ES-I3 (cell line): ENCODE results near the gene KIF21B.

Experiments
- H3K36me3 ChIP-seq: 2 replicates; pipeline ENCODE4 v1.6.1; 2013; ENCODE audit warnings: mild to moderate bottlenecking, low read length, control low read depth, moderate library complexity; ENCODE audit not compliant: insufficient read depth
- H3K4me1 ChIP-seq: 2 replicates; pipeline ENCODE4 v1.6.1; 2013; ENCODE audit warnings: mild to moderate bottlenecking, control low read depth, low read length; ENCODE audit not compliant: insufficient read depth
- H3K9ac ChIP-seq: 2 replicates; pipeline ENCODE4 v1.6.1; 2013; ENCODE audit warnings: low read depth, mild to moderate bottlenecking, low read length, moderate library complexity
- H3K9me3 ChIP-seq: 2 replicates; pipeline ENCODE4 v1.6.1; 2013; ENCODE audit warnings: mild to moderate bottlenecking, low read length, moderate library complexity; ENCODE audit not compliant: control insufficient read depth, insufficient read depth

KIF21B gene

GRCh38 chr1:201023517-201023902 lies at the start of gene KIF21B:
TSS of gene KIF21B (minus strand) at chr1:201023714. CDS start at chr1:201023383, 331 bp downstream.
- peak within 1 kb of the TSS; percentile 64; the same call in 1 of the 2 replicates for H3K9ac ChIP-seq
- peaks cover 30% of the 10 kb centered on the region for H3K4me1 ChIP-seq
- H3K9me3 ChIP-seq = no peaks in the 10 kb centered on the region
- H3K36me3 ChIP-seq = no peaks in the 10 kb centered on the region

DNA sequence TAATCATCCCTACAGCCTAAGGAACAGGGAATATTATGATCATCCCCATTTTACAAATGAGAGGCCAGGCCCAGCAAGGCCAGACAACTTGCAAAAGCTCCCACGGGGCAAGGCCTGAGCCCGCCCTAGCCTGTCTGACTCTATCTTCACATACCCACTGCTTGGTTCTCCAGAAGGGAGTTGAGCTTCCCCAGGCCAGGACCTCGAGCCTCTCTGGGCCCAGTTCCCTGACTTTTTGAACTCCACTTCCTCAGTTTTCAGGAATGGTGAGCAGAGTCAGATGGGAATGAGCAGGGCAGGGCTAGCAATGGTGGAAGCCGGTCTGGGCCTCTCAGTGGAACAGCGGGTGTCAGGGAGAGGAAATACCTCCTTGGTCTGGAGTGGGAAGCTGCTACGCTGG lies 49.4 kb upstream of the KIF21B start:
- Histone ChIP-seq H3K9ac (no peak overlapping the region), H3K9me3 (no peaks in the 10 kb centered on the region), H3K36me3 (no peaks in the 10 kb centered on the region), H3K4me1 (no peaks in the 10 kb centered on the region)

DNA sequence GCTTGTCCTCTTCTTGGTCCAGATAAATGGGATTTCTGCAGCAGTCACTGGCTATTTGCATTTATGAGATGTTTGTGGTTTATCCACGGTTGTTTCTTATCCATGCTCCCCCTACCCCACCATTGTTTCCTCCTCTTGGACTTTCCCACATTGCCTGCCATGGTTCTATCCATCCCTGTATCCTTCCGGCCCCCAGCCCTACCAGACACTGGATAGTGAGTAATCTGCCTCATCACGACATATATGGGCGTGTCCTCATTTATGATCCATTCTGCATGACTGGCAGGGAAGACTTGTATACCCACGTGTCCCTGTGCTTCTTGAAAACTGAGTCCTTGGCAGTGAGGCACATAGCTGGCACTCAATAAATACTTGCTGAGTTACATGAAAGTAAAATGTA lies 48.6 kb upstream of the KIF21B start:
- no peaks in the 10 kb centered on the region for H3K4me1 ChIP-seq
- H3K36me3 ChIP-seq = no peaks in the 10 kb centered on the region
- no peaks in the 10 kb centered on the region for H3K9me3 ChIP-seq
- no peak overlapping the region for H3K9ac ChIP-seq

GRCh38 chr1:201069636-201070035 lies 46.1 kb upstream of the KIF21B start:
- Histone ChIP-seq H3K9ac (no peak overlapping the region), H3K9me3 (no peaks in the 10 kb centered on the region), H3K4me1 (no peaks in the 10 kb centered on the region), H3K36me3 (no peaks in the 10 kb centered on the region)

DNA sequence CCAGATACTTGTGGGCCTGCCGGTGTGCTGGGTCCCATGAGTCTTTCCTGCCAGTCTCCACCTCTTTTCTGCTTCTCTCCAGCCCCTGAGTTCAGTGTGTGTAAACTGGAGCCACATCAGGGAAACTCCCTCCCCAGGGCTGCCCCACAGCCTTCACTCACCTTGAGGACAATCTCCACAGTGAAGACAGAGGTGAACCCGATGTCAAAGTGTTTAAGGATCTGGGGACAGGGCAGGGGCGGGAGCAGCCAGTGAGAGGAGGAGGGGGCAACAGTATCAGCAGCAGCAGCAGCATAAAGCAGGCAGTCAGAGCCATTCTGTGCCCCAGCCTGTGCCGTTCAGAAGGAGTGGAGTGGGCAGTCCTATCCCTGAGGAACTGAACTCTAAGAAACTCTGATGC lies 45.5 kb upstream of the KIF21B start:
- no peak overlapping the region for H3K9ac ChIP-seq
- no peaks in the 10 kb centered on the region for H3K9me3 ChIP-seq
- no peaks in the 10 kb centered on the region for H3K4me1 ChIP-seq
- H3K36me3 ChIP-seq = no peaks in the 10 kb centered on the region

DNA sequence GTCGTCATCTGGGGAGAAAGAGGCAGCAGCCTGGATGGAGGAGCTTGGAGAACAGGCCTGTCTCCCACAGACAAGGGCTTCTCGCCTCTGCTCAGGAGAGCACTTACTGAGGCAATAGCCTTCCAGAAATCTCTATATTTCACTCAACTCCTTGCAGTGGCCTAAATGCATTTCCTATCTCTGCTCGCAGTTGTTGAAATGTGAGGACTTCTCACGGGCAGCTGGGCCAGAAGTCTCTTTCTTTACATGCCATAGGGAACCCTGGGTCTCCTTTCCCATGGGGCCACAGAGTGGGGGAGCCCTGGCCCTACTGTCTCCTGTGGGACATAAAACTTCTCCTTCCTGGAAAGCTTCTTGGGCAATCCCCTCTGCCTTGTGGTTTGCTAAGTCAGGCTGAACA lies 43.5 kb upstream of the KIF21B start:
- Histone ChIP-seq H3K9me3 (no peaks in the 10 kb centered on the region), H3K4me1 (peaks cover 9% of the 10 kb centered on the region; the same call in 1 of the 2 replicates), H3K9ac (no peak overlapping the region), H3K36me3 (no peaks in the 10 kb centered on the region)

GRCh38 chr1:201065686-201066085 lies 42.2 kb upstream of the KIF21B start:
- H3K4me1 ChIP-seq = peaks cover 12% of the 10 kb centered on the region; the same call in 1 of the 2 replicates
- no peak overlapping the region for H3K9ac ChIP-seq

GRCh38 chr1:201064806-201065205 lies 41.3 kb upstream of the KIF21B start:
- H3K4me1 ChIP-seq = peaks cover 13% of the 10 kb centered on the region; the same call in 1 of the 2 replicates
- H3K9me3 ChIP-seq = no peaks in the 10 kb centered on the region
- H3K36me3 ChIP-seq = no peaks in the 10 kb centered on the region
- no peak overlapping the region for H3K9ac ChIP-seq

More at GRCh38 chr1:201065686-201066085, 42.2 kb upstream of the KIF21B start:
- Histone ChIP-seq H3K9me3 (no peaks in the 10 kb centered on the region), H3K36me3 (no peaks in the 10 kb centered on the region)

GRCh38 chr1:201063145-201063544 lies 39.6 kb upstream of the KIF21B start:
- H3K4me1 ChIP-seq = peaks cover 19% of the 10 kb centered on the region; the same call in 1 of the 2 replicates

GRCh38 chr1:201062511-201063091 lies 39.1 kb upstream of the KIF21B start:
- peaks cover 19% of the 10 kb centered on the region; the same call in 1 of the 2 replicates for H3K4me1 ChIP-seq
- no peaks in the 10 kb centered on the region for H3K9me3 ChIP-seq
- H3K36me3 ChIP-seq = no peaks in the 10 kb centered on the region
- no peak overlapping the region for H3K9ac ChIP-seq

More at GRCh38 chr1:201063145-201063544, 39.6 kb upstream of the KIF21B start:
- no peaks in the 10 kb centered on the region for H3K9me3 ChIP-seq
- H3K36me3 ChIP-seq = no peaks in the 10 kb centered on the region
- no peak overlapping the region for H3K9ac ChIP-seq

DNA sequence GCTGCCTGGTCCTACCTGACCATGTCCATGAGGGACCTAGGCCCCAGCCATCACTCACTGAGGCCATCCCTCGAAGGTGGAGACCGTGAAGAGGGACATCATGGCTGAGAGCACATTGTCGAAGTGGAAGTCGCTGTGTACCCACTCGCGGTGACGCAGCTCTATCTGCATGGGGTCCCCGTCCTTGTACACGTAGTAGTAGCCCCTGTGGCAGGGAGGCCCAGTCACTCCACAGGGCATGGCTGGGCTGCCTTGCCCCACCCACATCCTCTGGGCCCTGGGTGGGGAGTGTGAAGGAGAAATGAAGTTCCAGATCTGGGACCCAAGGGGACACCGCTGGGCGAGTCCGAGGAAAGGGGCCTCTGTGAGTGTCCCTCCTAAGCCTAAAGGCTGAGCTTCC lies 38.4 kb upstream of the KIF21B start:
- peaks cover 19% of the 10 kb centered on the region; the same call in 1 of the 2 replicates for H3K4me1 ChIP-seq
- H3K36me3 ChIP-seq = no peaks in the 10 kb centered on the region
- H3K9me3 ChIP-seq = no peaks in the 10 kb centered on the region
- no peak overlapping the region for H3K9ac ChIP-seq

DNA sequence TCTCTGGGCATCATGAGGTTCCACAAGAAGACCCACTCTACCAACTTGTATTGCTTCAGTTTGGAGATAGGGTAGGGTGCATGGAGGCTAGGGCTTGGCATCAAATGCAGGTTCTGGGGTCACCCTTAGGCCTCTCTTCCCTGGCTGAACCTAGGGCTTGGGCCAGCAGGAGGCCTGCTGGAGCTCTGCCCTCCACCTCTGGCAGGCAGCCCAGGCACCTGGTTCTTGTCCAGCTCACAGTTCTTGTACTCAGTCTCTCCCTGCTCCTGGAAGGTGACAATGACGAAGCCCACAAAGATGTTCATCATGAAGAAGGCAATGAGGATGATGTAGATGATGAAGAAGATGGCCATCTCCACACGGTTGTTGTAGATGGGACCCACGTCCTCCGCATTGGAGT lies 37.5 kb upstream of the KIF21B start:
- Histone ChIP-seq H3K4me1 (peaks cover 19% of the 10 kb centered on the region; the same call in 1 of the 2 replicates), H3K36me3 (no peaks in the 10 kb centered on the region), H3K9ac (no peak overlapping the region), H3K9me3 (no peaks in the 10 kb centered on the region)

GRCh38 chr1:201060586-201060985 lies 37.1 kb upstream of the KIF21B start:
- Histone ChIP-seq H3K9me3 (no peaks in the 10 kb centered on the region), H3K4me1 (peaks cover 19% of the 10 kb centered on the region; the same call in 1 of the 2 replicates), H3K36me3 (no peaks in the 10 kb centered on the region), H3K9ac (no peak overlapping the region)

DNA sequence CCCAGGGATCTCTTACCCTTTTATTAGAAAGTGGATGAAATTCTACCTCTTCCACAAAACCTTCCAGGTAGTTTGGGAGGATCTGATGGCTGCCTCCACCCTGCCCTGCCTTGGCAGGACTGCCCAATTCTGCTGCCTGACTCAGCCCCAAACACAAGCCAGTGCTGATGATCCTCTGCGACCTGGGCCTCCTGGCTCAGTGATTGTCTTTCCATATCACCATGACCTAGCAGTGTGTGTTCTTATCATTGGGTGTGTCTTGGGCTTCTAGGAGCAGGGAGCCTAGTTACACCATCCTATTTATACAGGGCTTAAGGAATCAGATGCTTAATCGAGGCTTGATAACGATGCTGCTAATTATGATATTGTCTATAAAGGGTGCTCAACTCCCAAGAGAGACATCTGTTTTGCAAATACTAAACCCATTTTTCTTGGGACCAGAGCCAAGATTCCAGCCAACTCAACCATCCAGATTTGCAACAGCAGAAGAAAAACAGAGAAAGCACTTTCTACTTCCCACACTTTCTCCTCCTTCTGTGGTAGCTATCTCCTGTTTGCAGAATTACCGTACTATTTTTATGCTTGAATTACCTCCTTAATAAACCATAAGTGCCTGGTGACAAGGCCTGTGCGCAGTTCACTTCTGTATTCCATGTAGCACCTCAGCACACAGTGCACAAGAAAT lies 36.5 kb upstream of the KIF21B start:
- peaks cover 19% of the 10 kb centered on the region; the same call in 1 of the 2 replicates for H3K4me1 ChIP-seq

GRCh38 chr1:201059401-201059800 lies 35.9 kb upstream of the KIF21B start:
- no peak overlapping the region for H3K9ac ChIP-seq
- no peaks in the 10 kb centered on the region for H3K9me3 ChIP-seq
- no peaks in the 10 kb centered on the region for H3K36me3 ChIP-seq
- peaks cover 19% of the 10 kb centered on the region; the same call in 1 of the 2 replicates for H3K4me1 ChIP-seq

More for the DNA sequence above, 36.5 kb upstream of the KIF21B start:
- Histone ChIP-seq H3K9me3 (no peaks in the 10 kb centered on the region), H3K9ac (no peak overlapping the region), H3K36me3 (no peaks in the 10 kb centered on the region)
